ENCODE data around the gene C18orf63. TPM values are rescaled to one million over a fixed set of nuclear protein-coding genes. Genes with fewer than 3 reads are reported as not detected.

C18orf63 gene
- total RNA-seq, 1 experiment from 2014 or later, result not detected

DNA sequence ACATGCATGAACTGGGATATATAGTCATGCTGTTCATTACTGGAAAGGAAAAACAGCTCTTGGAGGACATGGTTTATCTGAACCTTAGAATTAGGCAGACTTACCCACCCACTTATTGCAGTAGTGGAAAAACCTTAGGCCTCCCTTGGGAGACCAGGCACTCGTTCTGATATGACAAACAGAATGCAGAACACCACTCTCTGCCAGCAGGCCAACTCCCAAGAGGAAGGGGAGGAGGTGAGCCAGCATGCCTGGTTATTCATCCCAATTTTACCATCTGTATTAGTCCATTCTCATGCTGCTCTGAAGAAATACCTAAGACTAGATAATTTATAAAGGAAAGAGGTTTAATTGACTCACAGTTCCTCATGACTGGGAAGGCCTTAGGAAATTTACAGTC, 17.5 kb downstream of the C18orf63 start:
- ATAC-seq (no peak), DNase-seq (ENCODE audit: low read depth, low spot score) (no peak)
- Histone ChIP-seq H3K4me3 (ENCODE audit: low read depth in 2 of 2, low read length in 2 of 2) (no peak overlapping the region), H3K27ac (ENCODE audit: low read length) (no peak overlapping the region), H3K27me3 (ENCODE audit: control insufficient read depth, insufficient read depth, low read length) (peaks cover 4% of the 10 kb centered on the region; the same call in 1 of the 2 replicates), H3K4me1 (ENCODE audit: control insufficient read depth, insufficient read depth, low read length) (no peaks in the 10 kb centered on the region), H3K9me3 (ENCODE audit: control insufficient read depth, insufficient read depth, low read depth, low read length) (no peaks in the 10 kb centered on the region), H3K36me3 (ENCODE audit: control insufficient read depth, insufficient read depth, low read length) (no peaks in the 10 kb centered on the region)
- POLR2A ChIA-PET, result no interaction called here
- in situ Hi-C loops (cut with HindIII; ENCODE audit: low pct_unique_long_range_greater_than_20kb, low sequenced_read_pairs), result loop anchor here (25.0 kb wide), 1 partner anchor 146 kb away; no protein-coding TSS in a partner anchor
- CTCF ChIA-PET, result no interaction called here
- no TSS peak for BruUV-seq (replicated peaks)
- TF ChIP-seq TCF7L2 (IDR thresholded peaks at IDR 0.05; ENCODE audit: low read depth, low read length) (no peak), POLR2AphosphoS5 (IDR thresholded peaks at IDR 0.05; ENCODE audit: low read depth, low read length) (no peak), SIN3A (IDR thresholded peaks at IDR 0.05; ENCODE audit: borderline replicate concordance, insufficient read depth, low read depth, low read length) (no peak)
- TF ChIP-seq, protein P1, sequence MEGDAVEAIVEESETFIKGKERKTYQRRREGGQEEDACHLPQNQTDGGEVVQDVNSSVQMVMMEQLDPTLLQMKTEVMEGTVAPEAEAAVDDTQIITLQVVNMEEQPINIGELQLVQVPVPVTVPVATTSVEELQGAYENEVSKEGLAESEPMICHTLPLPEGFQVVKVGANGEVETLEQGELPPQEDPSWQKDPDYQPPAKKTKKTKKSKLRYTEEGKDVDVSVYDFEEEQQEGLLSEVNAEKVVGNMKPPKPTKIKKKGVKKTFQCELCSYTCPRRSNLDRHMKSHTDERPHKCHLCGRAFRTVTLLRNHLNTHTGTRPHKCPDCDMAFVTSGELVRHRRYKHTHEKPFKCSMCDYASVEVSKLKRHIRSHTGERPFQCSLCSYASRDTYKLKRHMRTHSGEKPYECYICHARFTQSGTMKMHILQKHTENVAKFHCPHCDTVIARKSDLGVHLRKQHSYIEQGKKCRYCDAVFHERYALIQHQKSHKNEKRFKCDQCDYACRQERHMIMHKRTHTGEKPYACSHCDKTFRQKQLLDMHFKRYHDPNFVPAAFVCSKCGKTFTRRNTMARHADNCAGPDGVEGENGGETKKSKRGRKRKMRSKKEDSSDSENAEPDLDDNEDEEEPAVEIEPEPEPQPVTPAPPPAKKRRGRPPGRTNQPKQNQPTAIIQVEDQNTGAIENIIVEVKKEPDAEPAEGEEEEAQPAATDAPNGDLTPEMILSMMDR (IDR thresholded peaks at IDR 0.05), result no peak
- TF ChIP-seq, protein P2, sequence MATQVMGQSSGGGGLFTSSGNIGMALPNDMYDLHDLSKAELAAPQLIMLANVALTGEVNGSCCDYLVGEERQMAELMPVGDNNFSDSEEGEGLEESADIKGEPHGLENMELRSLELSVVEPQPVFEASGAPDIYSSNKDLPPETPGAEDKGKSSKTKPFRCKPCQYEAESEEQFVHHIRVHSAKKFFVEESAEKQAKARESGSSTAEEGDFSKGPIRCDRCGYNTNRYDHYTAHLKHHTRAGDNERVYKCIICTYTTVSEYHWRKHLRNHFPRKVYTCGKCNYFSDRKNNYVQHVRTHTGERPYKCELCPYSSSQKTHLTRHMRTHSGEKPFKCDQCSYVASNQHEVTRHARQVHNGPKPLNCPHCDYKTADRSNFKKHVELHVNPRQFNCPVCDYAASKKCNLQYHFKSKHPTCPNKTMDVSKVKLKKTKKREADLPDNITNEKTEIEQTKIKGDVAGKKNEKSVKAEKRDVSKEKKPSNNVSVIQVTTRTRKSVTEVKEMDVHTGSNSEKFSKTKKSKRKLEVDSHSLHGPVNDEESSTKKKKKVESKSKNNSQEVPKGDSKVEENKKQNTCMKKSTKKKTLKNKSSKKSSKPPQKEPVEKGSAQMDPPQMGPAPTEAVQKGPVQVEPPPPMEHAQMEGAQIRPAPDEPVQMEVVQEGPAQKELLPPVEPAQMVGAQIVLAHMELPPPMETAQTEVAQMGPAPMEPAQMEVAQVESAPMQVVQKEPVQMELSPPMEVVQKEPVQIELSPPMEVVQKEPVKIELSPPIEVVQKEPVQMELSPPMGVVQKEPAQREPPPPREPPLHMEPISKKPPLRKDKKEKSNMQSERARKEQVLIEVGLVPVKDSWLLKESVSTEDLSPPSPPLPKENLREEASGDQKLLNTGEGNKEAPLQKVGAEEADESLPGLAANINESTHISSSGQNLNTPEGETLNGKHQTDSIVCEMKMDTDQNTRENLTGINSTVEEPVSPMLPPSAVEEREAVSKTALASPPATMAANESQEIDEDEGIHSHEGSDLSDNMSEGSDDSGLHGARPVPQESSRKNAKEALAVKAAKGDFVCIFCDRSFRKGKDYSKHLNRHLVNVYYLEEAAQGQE (IDR thresholded peaks at IDR 0.05; ENCODE audit: insufficient read depth in 1 of 2, low read depth in 2 of 2, low read length in 1 of 2), result no peak
- intact Hi-C loops (cut with micrococcal nuclease; ENCODE audit: unreplicated experiment), result no loop called here

DNA sequence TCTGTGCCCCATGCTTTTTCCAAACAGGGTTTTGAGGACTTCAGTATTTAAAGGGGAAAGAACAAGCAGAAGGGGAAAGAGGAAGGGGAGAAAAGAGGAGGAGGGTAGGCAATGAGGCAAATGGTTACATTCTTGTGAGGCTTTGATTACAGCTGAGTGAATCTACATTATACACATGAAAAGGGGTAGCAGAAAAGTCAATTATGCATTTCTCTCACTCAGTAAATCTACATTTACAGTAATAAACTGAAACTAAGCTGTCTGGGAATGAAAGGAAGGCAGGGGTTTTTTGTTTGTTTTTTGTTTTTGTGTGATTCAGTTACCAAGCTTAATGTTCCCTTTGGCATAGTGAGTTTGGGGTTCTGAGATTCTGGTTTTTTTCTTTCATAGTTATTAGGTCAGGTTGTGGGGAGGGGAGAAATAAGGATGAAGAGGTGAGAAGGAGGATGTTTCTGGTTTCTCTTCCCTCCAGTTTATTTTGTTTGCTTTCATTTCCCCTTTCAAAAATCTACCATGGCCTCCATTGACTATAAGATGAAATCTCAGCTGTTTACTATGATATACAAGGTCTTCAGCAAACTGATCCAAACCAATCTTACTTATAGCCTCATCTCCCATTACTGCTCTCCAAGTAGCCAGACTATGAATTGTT, 18.7 kb downstream of the C18orf63 start:
- Histone ChIP-seq H3K4me3 (ENCODE audit: low read depth in 2 of 2, low read length in 2 of 2) (no peak overlapping the region), H3K9me3 (ENCODE audit: control insufficient read depth, insufficient read depth, low read depth, low read length) (no peaks in the 10 kb centered on the region), H3K27ac (ENCODE audit: low read length) (no peak overlapping the region), H3K36me3 (ENCODE audit: control insufficient read depth, insufficient read depth, low read length) (no peaks in the 10 kb centered on the region), H3K27me3 (ENCODE audit: control insufficient read depth, insufficient read depth, low read length) (peaks cover 11% of the 10 kb centered on the region; the same call in 1 of the 2 replicates), H3K4me1 (ENCODE audit: control insufficient read depth, insufficient read depth, low read length) (no peaks in the 10 kb centered on the region)
- TF ChIP-seq TCF7L2 (IDR thresholded peaks at IDR 0.05; ENCODE audit: low read depth, low read length) (no peak), SIN3A (IDR thresholded peaks at IDR 0.05; ENCODE audit: borderline replicate concordance, insufficient read depth, low read depth, low read length) (no peak)
- TF ChIP-seq, protein P1 (IDR thresholded peaks at IDR 0.05), result no peak
- TF ChIP-seq, protein P2 (IDR thresholded peaks at IDR 0.05; ENCODE audit: insufficient read depth in 1 of 2, low read depth in 2 of 2, low read length in 1 of 2), result no peak
- ChIA-PET CTCF (no interaction called here), POLR2A (no interaction called here)
- no peak for DNase-seq (ENCODE audit: low read depth, low spot score)
- ATAC-seq, result no peak
- intact Hi-C loops (cut with micrococcal nuclease; ENCODE audit: unreplicated experiment) (no loop called here), in situ Hi-C loops (cut with HindIII; ENCODE audit: low pct_unique_long_range_greater_than_20kb, low sequenced_read_pairs) (loop anchor here (25.0 kb wide), 1 partner anchor 147 kb away; no protein-coding TSS in a partner anchor)
- no TSS peak for BruUV-seq (replicated peaks)

Measured in Panc1 (cell line).